Right lobe of liver (tissue), 6 donors: ENCODE measurements around the gene EFCAB5. TPM values are rescaled to one million over a fixed set of nuclear protein-coding genes. Genes with fewer than 3 reads are reported as not detected.

Experiments
- ATAC-seq, 4 donors: fragments of 200-7000 bp; cut with Tn5 transposase; one replicate each; pipeline ENCODE4 v1.9.1; 2020; ENCODE audit warnings: mild to moderate bottlenecking in 4 of 4, moderate library complexity in 4 of 4
- DNase-seq, 3 donors: peaks; one replicate each; pipeline ENCODE4 v3.0.0-alpha.2; 2020
- H3K27ac ChIP-seq, 3 donors: fragments of 200-600 bp; one replicate each; pipeline ENCODE4 v1.8.0; 2022
- H3K27me3 ChIP-seq, 2 donors: fragments of 200-600 bp; one replicate each; pipeline ENCODE4 v1.8.0; 2022
- H3K36me3 ChIP-seq, 4 donors: fragments of 200-600 bp; sonication (generic) in 1 of 4; one replicate each; pipeline versions ENCODE4 v1.5.1 to v1.8.0; 2017 to 2022; ENCODE audit warnings: control low read depth in 1 of 4
- H3K4me1 ChIP-seq, 4 donors: fragments of 200-600 bp; sonication (generic) in 1 of 4; one replicate each; pipeline versions ENCODE4 v1.5.1 to v1.8.0; 2017 to 2022; ENCODE audit warnings: control low read depth in 1 of 4
- H3K4me3 ChIP-seq, 3 donors: fragments of 200-600 bp; one replicate each; pipeline ENCODE4 v1.8.0; 2022
- H3K9me3 ChIP-seq, 4 donors: fragments of 200-600 bp; sonication (generic) in 1 of 4; one replicate each; pipeline versions ENCODE4 v1.5.1 to v1.8.0; 2017 to 2022; ENCODE audit warnings: control low read depth in 1 of 4
- CTCF ChIP-seq, 4 donors: fragments of 200-600 bp in 3 of 4; fragments of 450-650 bp in 1 of 4; IDR thresholded peaks; one replicate each; pipeline versions ENCODE4 v1.5.1 to v1.8.0; 2016 to 2022; ENCODE audit warnings: antibody characterized with exemption in 4 of 4, mild to moderate bottlenecking in 2 of 4
- POLR2A ChIP-seq: fragments of 450-650 bp; IDR thresholded peaks from one replicate; pipeline ENCODE4 v1.6.1; 2017; ENCODE audit warnings: antibody characterized with exemption, mild to moderate bottlenecking
- WGBS: methylation state at CpG from one replicate; pipeline ENCODE4 v1.1.6; 2018; ENCODE audit warnings: low coverage, low lambda C conversion rate; ENCODE audit not compliant: insufficient coverage; ENCODE audit errors: missing lambda C conversion rate; 5-methylcytosine and 5-hydroxymethylcytosine counted together
- intact Hi-C, 2 donors: fragments of 100-400 bp; cut with DNase I; formaldehyde crosslinking; loops; one replicate each; pipeline versions ENCODE4 v1.11.2 to v1.14.1; 2022
- total RNA-seq, 6 experiments: library from RNA; depleted of rRNA in 2 of 6; stranded (reverse); fragments of >200 nt in 2 of 6; fragmentation: NEBNext Ultra II Directional in 3 of 6; extraction: Animal tissue kit (Norgen Biotek cat#: 25700) in 3 of 6; gene quantifications; one replicate each; pipeline versions ENCODE4 v1.1.0 to v1.2.4, GENCODE V29; 2016 to 2023
- donor health status: DM: no; HTN: yes; CAD: no.
- donor health status: DM: no; HTN: no; CAD: no.
- donor health status: DM: no; HTN: no; CAD: no.
- donor health status: DM: no; HTN: yes; CAD: no.
- donor health status: DM: no; HTN: yes; CAD: no.

EFCAB5 gene
- total RNA-seq, 6 experiments from 2014 or later, result 0.32 TPM; not detected in 5

- H3K36me3 ChIP-seq, result no peaks in the 10 kb centered on the region
- H3K4me1 ChIP-seq, result no peaks in the 10 kb centered on the region
- no peak for DNase-seq
- TF ChIP-seq CTCF (IDR thresholded peaks at IDR 0.05), result no peak
- no peak for TF ChIP-seq POLR2A
- no peaks in the 10 kb centered on the region for H3K9me3 ChIP-seq
- H3K27me3 ChIP-seq, result no peaks in the 10 kb centered on the region
- no peak overlapping the region for H3K4me3 ChIP-seq
- no peak for ATAC-seq
- intact Hi-C loops, result no loop called here
- WGBS, result 87% methylated on average over 3 of the region's 3 CpGs
- no peak overlapping the region for H3K27ac ChIP-seq
Observed at GRCh38 chr17:29996458-29996857, 55.0 kb downstream of the EFCAB5 start.

GRCh38 chr17:30000001-30000754 lies 58.7 kb downstream of the EFCAB5 start:
- H3K36me3 ChIP-seq, result no peaks in the 10 kb centered on the region

GRCh38 chr17:30000755-30001257 lies 59.4 kb downstream of the EFCAB5 start:
- ATAC-seq, result no peak
- TF ChIP-seq CTCF (IDR thresholded peaks at IDR 0.05), result no peak
- TF ChIP-seq POLR2A, result no peak
- Histone ChIP-seq H3K4me3 (no peak overlapping the region), H3K4me1 (no peaks in the 10 kb centered on the region), H3K27me3 (no peaks in the 10 kb centered on the region), H3K36me3 (no peaks in the 10 kb centered on the region), H3K27ac (no peak overlapping the region), H3K9me3 (no peaks in the 10 kb centered on the region)
- intact Hi-C loops, result no loop called here
- no peak for DNase-seq
- 79% methylated on average over 2 of the region's 2 CpGs for WGBS

More at GRCh38 chr17:30000001-30000754, 58.7 kb downstream of the EFCAB5 start:
- intact Hi-C loops, result no loop called here
- Histone ChIP-seq H3K4me3 (no peak overlapping the region), H3K9me3 (no peaks in the 10 kb centered on the region), H3K4me1 (no peaks in the 10 kb centered on the region), H3K27ac (no peak overlapping the region), H3K27me3 (no peaks in the 10 kb centered on the region)
- TF ChIP-seq POLR2A, result no peak
- no peak for TF ChIP-seq CTCF (IDR thresholded peaks at IDR 0.05)
- ATAC-seq (no peak), DNase-seq (no peak)
- 40% methylated on average over 3 of the region's 3 CpGs for WGBS

- H3K27ac ChIP-seq, result no peak overlapping the region
- ATAC-seq (no peak), DNase-seq (no peak)
- no peaks in the 10 kb centered on the region for H3K27me3 ChIP-seq
- H3K9me3 ChIP-seq, result no peaks in the 10 kb centered on the region
- TF ChIP-seq CTCF (IDR thresholded peaks at IDR 0.05), result no peak
- no peak for TF ChIP-seq POLR2A
- no peaks in the 10 kb centered on the region for H3K4me1 ChIP-seq
- intact Hi-C loops, result no loop called here
- H3K36me3 ChIP-seq, result no peaks in the 10 kb centered on the region
- no peak overlapping the region for H3K4me3 ChIP-seq
Observed at GRCh38 chr17:30002088-30002487, 60.7 kb downstream of the EFCAB5 start.
